Thyroid gland (tissue), 4 donors: ENCODE measurements around the gene GHRL. TPM values are rescaled to one million over a fixed set of nuclear protein-coding genes. Genes with fewer than 3 reads are reported as not detected.

Experiments
- DNase-seq, 2 donors: peaks; one replicate each; pipeline ENCODE4 v3.0.0-alpha.2; 2019
- H3K27ac ChIP-seq, 3 donors: fragments of 200-600 bp; sonication (generic); 1 replicate in 2 of 3; 2 replicates in 1 of 3; pipeline ENCODE4 v1.5.1; 2016 to 2019; ENCODE audit warnings: mild to moderate bottlenecking in 1 of 3, moderate library complexity in 1 of 3
- H3K27me3 ChIP-seq: fragments of 200-600 bp; sonication (generic); one replicate; pipeline ENCODE4 v1.5.1; 2019
- H3K36me3 ChIP-seq, 2 donors: fragments of 200-600 bp; sonication (generic); one replicate each; pipeline ENCODE4 v1.5.1; 2016 to 2019
- H3K4me1 ChIP-seq, 2 donors: fragments of 200-600 bp; sonication (generic); one replicate each; pipeline ENCODE4 v1.5.1; 2017 to 2019
- H3K4me3 ChIP-seq, 3 donors: fragments of 200-600 bp; sonication (generic); replicated peaks in 1 of 3; 1 replicate in 2 of 3; 2 replicates in 1 of 3; pipeline ENCODE4 v1.5.1; 2016; ENCODE audit warnings: mild to moderate bottlenecking in 1 of 3
- H3K9me3 ChIP-seq: fragments of 200-600 bp; sonication (generic); one replicate; pipeline ENCODE4 v1.5.1; 2017
- CTCF ChIP-seq, 6 experiments: fragments of 200-600 bp in 3 of 6; fragments of 450-650 bp in 3 of 6; sonication (generic) in 3 of 6; IDR thresholded peaks; one replicate each; pipeline ENCODE4 v1.5.1; 2016 to 2019; ENCODE audit warnings: antibody characterized with exemption in 6 of 6, mild to moderate bottlenecking in 2 of 6, inconsistent platforms in 1 of 6, moderate library complexity in 1 of 6
- POLR2A ChIP-seq, 2 donors: fragments of 450-650 bp; IDR thresholded peaks; one replicate each; pipeline ENCODE4 v1.6.1; 2017; ENCODE audit warnings: antibody characterized with exemption in 2 of 2, mild to moderate bottlenecking in 2 of 2, moderate library complexity in 1 of 2
- WGBS, 2 donors: methylation state at CpG; one replicate each; pipeline ENCODE4 v1.1.5; 2017; 5-methylcytosine and 5-hydroxymethylcytosine counted together
- intact Hi-C: fragments of 100-400 bp; cut with DNase I; formaldehyde crosslinking; loops from one replicate; pipeline ENCODE4 v1.15.1; 2023
- total RNA-seq, 4 donors: library from RNA; depleted of rRNA; stranded (reverse); fragments of >200 nt; gene quantifications; one replicate each; pipeline ENCODE4 v1.2.3, GENCODE V29; 2016

The GHRL gene
- total RNA-seq, 4 donors from 2014 or later: 0.56 to 1.2 (median 1.1) TPM; not detected in 1

- H3K9me3 ChIP-seq: no peaks in the 10 kb centered on the region
- DNase-seq: no peak
- H3K4me3 ChIP-seq: no peak overlapping the region
- peaks cover 0 to 12% of the 10 kb centered on the region in 2 donors for H3K36me3 ChIP-seq
- peaks cover 23 to 39% of the 10 kb centered on the region in 2 donors for H3K4me1 ChIP-seq
- peak overlapping the region; percentile 38 to 83 (median 74) for H3K27ac ChIP-seq
- 57 to 66% methylated on average over 4 of the region's 4 CpGs for WGBS, 2 donors
- TF ChIP-seq CTCF (IDR thresholded peaks at IDR 0.05): no peak
- no peak for TF ChIP-seq POLR2A (IDR thresholded peaks at IDR 0.05)
- no peaks in the 10 kb centered on the region for H3K27me3 ChIP-seq
- intact Hi-C loops: no loop called here
Observed at GRCh38 chr3:10262027-10262426, 30.7 kb downstream of the GHRL start.

GRCh38 chr3:10260211-10260701 lies 32.5 kb downstream of the GHRL start:
- Histone ChIP-seq H3K27me3 (no peaks in the 10 kb centered on the region), H3K4me1 (peaks cover 23 to 39% of the 10 kb centered on the region in 2 donors), H3K4me3 (no peak overlapping the region), H3K9me3 (no peaks in the 10 kb centered on the region), H3K27ac (no peak overlapping the region), H3K36me3 (peaks cover 0 to 12% of the 10 kb centered on the region in 2 donors)
- DNase-seq: no peak
- WGBS, 2 donors: 89 to 96% methylated on average over 6 of the region's 6 CpGs
- TF ChIP-seq POLR2A (IDR thresholded peaks at IDR 0.05) (no peak), CTCF (IDR thresholded peaks at IDR 0.05) (no peak)
- intact Hi-C loops: no loop called here

- peaks cover 0 to 12% of the 10 kb centered on the region in 2 donors for H3K36me3 ChIP-seq
- 86 to 91% methylated on average over 4 of the region's 4 CpGs for WGBS, 2 donors
- no peak for DNase-seq
Observed at GRCh38 chr3:10259798-10260197, 32.9 kb downstream of the GHRL start.

GRCh38 chr3:10259036-10259435 lies 33.7 kb downstream of the GHRL start:
- peaks cover 0 to 12% of the 10 kb centered on the region in 2 donors for H3K36me3 ChIP-seq
- H3K9me3 ChIP-seq: no peaks in the 10 kb centered on the region
- H3K27me3 ChIP-seq: no peaks in the 10 kb centered on the region
- intact Hi-C loops: no loop called here
- no peak for DNase-seq
- H3K4me1 ChIP-seq: peaks cover 19 to 36% of the 10 kb centered on the region in 2 donors
- H3K27ac ChIP-seq: no peak overlapping the region
- TF ChIP-seq CTCF (IDR thresholded peaks at IDR 0.05): no peak
- WGBS, 2 donors: 97 to 98% methylated on average over 7 of the region's 7 CpGs
- H3K4me3 ChIP-seq: no peak overlapping the region

More at GRCh38 chr3:10259798-10260197, 32.9 kb downstream of the GHRL start:
- no peaks in the 10 kb centered on the region for H3K9me3 ChIP-seq
- intact Hi-C loops: no loop called here
- H3K4me3 ChIP-seq: no peak overlapping the region
- H3K27me3 ChIP-seq: no peaks in the 10 kb centered on the region
- H3K27ac ChIP-seq: peak overlapping the region in 1 of 3 donors; percentile 30
- peaks cover 23 to 39% of the 10 kb centered on the region in 2 donors for H3K4me1 ChIP-seq
- TF ChIP-seq CTCF (IDR thresholded peaks at IDR 0.05): no peak
- TF ChIP-seq POLR2A (IDR thresholded peaks at IDR 0.05): no peak

- Histone ChIP-seq H3K4me3 (no peak overlapping the region), H3K27me3 (no peaks in the 10 kb centered on the region), H3K36me3 (peaks cover 0 to 17% of the 10 kb centered on the region in 2 donors), H3K9me3 (no peaks in the 10 kb centered on the region), H3K27ac (no peak overlapping the region), H3K4me1 (peaks cover 3 to 18% of the 10 kb centered on the region in 2 donors)
- TF ChIP-seq POLR2A (IDR thresholded peaks at IDR 0.05) (no peak), CTCF (IDR thresholded peaks at IDR 0.05) (no peak)
- intact Hi-C loops: no loop called here
- 94% methylated on average over 7 of the region's 7 CpGs for WGBS, 2 donors
- DNase-seq: no peak
Observed at GRCh38 chr3:10255835-10256234, 36.9 kb downstream of the GHRL start.
